Hepatocyte (in vitro differentiated cells): ENCODE data around the gene ELAC2.

Source experiments
- CTCF ChIP-seq: fragments of 200-600 bp; sonication (generic); IDR thresholded peaks from 2 replicates; pipeline ENCODE4 v1.5.1; 2016; ENCODE audit warnings: antibody characterized with exemption, mild to moderate bottlenecking; ENCODE audit not compliant: poor library complexity
- EZH2 ChIP-seq: fragments of 200-600 bp; sonication (generic); IDR thresholded peaks from 2 replicates; pipeline ENCODE4 v1.6.1; 2016; ENCODE audit warnings: antibody characterized with exemption, mild to moderate bottlenecking, borderline replicate concordance

- TF ChIP-seq CTCF (no peak), EZH2 (no peak)
Observed at GRCh38 chr17:12992676-12993075, 25.2 kb downstream of the ELAC2 start.
